ENCODE measurements around the gene OLA1.

DNA sequence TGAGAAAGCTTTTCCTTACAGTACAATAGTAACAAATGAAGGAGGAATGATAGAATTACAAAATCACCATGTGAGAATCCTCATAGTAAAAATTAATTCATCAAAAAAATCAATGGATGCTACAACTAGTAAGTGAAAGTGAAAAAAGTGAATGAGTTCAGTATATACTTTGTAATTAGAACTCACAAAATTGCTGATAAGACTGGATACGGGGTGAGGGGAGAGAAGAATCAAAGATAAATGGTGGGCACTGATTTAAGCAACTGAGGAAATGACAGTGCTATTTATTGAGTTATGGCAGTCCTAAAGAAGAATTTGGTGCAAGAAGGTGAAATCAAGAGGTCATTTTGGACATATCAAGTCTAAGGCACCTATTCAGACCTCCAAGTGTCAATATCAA is 20.6 kb downstream of the OLA1 start:
- TF ChIP-seq WIZ (CRISPR knock-in tag; IDR thresholded peaks at IDR 0.05) (no peak), BHLHE40 (IDR thresholded peaks at IDR 0.05; ENCODE audit: low read length) (no peak), MAX (IDR thresholded peaks at IDR 0.05) (no peak), EP300 (IDR thresholded peaks at IDR 0.05; ENCODE audit: low read depth in 2 of 2, low read length in 2 of 2) (no peak), EP300 (CRISPR knock-in tag; IDR thresholded peaks at IDR 0.05; ENCODE audit: borderline replicate concordance) (no peak), FOXC1 (CRISPR knock-in tag; IDR thresholded peaks at IDR 0.05; ENCODE audit: borderline replicate concordance) (no peak)

Measured in HepG2 (cell line).